Stimulated activated CD4-positive, alpha-beta T cell treated with anti-CD3 and anti-CD28 coated beads, Interleukin-1b, Interleukin-23, amount 100 ng/mL, for 24 hours (primary cell): ENCODE measurements around the gene EIF2B2.
"Not testable (repeated sequence)": the region's sequence is repeated elsewhere in the genome, so short reads cannot be mapped to it uniquely, and the experiment has no call there.

Experiments
- DNase-seq, 4 experiments: peaks; one replicate each; pipeline ENCODE4 v3.0.0-alpha.2; 2020; ENCODE audit warnings: low read depth in 4 of 4, low spot score in 1 of 4

The EIF2B2 gene

GRCh38 chr14:74988993-74989392 lies 13.7 kb upstream of the EIF2B2 start:
- DNase-seq, result no peak

GRCh38 chr14:74994182-74994581 lies 8.5 kb upstream of the EIF2B2 start:
- DNase-seq, result not testable (repeated sequence)

- DNase-seq, result not testable (repeated sequence)
Measured at GRCh38 chr14:74995781-74996180, 6.9 kb upstream of the EIF2B2 start.

- DNase-seq, result no peak
Measured at GRCh38 chr14:75001261-75001660, 1.5 kb upstream of the EIF2B2 start.

- no peak for DNase-seq
Measured at GRCh38 chr14:75001899-75002298, 822 bp upstream of the EIF2B2 start.

GRCh38 chr14:75003250-75004027 lies 718 bp downstream of the EIF2B2 start:
- no peak for DNase-seq

- DNase-seq, result no peak
Measured at GRCh38 chr14:75005357-75005756, 2.6 kb downstream of the EIF2B2 start.

- DNase-seq, result no peak
Measured at GRCh38 chr14:75009176-75009575, 6.5 kb downstream of the EIF2B2 start.

GRCh38 chr14:75010472-75011093 lies 7.9 kb downstream of the EIF2B2 start:
- no peak for DNase-seq

- DNase-seq, result peak in 1 of 4 experiments; percentile 3
Measured at GRCh38 chr14:75011356-75011994, 8.8 kb downstream of the EIF2B2 start.

- no peak for DNase-seq
Measured at GRCh38 chr14:75013290-75013689, 10.6 kb downstream of the EIF2B2 start.

GRCh38 chr14:75015496-75015895 lies 12.8 kb downstream of the EIF2B2 start:
- DNase-seq, result no peak

GRCh38 chr14:75016815-75017214 lies 14.1 kb downstream of the EIF2B2 start:
- no peak for DNase-seq

GRCh38 chr14:75018694-75019093 lies 16.0 kb downstream of the EIF2B2 start:
- DNase-seq, result no peak

GRCh38 chr14:75022655-75023054 lies 19.9 kb downstream of the EIF2B2 start:
- DNase-seq, result no peak

- no peak for DNase-seq
Measured at GRCh38 chr14:75023108-75023507, 20.4 kb downstream of the EIF2B2 start.

GRCh38 chr14:75025082-75025481 lies 22.4 kb downstream of the EIF2B2 start:
- DNase-seq, result no peak

GRCh38 chr14:75025876-75026275 lies 23.2 kb downstream of the EIF2B2 start:
- DNase-seq, result no peak

GRCh38 chr14:75030147-75030546 lies 27.4 kb downstream of the EIF2B2 start:
- no peak for DNase-seq

GRCh38 chr14:75032939-75033338 lies 30.2 kb downstream of the EIF2B2 start:
- DNase-seq, result no peak

GRCh38 chr14:75040507-75040906 lies 37.8 kb downstream of the EIF2B2 start:
- no peak for DNase-seq

- no peak for DNase-seq
Measured at GRCh38 chr14:75040959-75041358, 38.2 kb downstream of the EIF2B2 start.
